Epidermal melanocyte (primary cell): ENCODE results near the gene UBE3A.

ENCODE experiments used
- DNase-seq: peaks from one replicate; pipeline ENCODE4 v3.0.0; 2011; ENCODE audit warnings: low spot score; ENCODE audit not compliant: insufficient read length

Gene UBE3A

GRCh38 chr15:25333049-25333448 lies 105.8 kb downstream of the UBE3A start:
- no peak for DNase-seq

GRCh38 chr15:25332306-25332705 lies 106.5 kb downstream of the UBE3A start:
- DNase-seq: no peak

DNA sequence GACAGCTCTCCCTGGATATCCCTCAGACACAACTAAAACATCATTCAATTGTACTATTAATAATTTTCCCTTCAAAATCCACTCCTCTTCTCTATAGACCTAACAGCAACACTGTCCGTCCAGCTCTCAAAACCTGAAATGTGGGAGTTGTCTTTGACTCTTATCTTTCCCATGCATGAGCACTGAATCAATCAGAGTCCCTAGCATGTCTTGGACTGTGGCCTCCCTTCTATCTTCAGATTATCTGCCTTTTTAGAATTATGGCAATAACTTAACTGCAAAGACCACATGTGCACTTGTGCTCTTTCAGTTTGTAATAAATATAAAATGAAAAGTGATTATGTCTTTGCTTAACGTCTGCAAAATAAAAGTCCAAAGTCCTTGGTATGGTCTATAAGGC lies 107.0 kb downstream of the UBE3A start:
- DNase-seq: no peak

- no peak for DNase-seq
These were observed 107.4 kb downstream of the UBE3A start for GRCh38 chr15:25331404-25331803.

- no peak for DNase-seq
These were observed 109.1 kb downstream of the UBE3A start for GRCh38 chr15:25329696-25330095.

DNA sequence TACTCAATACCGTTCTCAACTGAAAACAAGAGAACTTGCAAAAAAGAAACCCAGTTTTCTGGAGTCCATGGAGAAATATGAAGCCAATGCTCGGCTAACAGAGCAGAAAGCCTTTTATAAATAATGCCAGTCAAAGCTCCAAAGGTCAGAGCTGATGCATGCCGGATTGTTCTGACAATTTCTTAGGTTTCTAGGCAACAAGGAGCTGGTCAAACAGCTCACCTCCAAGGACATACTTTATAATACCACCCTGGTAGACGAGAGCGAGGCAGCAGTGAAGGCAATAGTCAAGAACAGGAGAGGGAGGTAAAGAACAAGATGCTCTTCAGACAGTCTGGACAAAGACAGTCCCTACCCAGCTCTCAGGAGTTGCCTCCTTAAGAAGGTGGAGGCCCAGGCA lies 111.1 kb downstream of the UBE3A start:
- DNase-seq: no peak

GRCh38 chr15:25325187-25325586 lies 113.6 kb downstream of the UBE3A start:
- DNase-seq: no peak

DNA sequence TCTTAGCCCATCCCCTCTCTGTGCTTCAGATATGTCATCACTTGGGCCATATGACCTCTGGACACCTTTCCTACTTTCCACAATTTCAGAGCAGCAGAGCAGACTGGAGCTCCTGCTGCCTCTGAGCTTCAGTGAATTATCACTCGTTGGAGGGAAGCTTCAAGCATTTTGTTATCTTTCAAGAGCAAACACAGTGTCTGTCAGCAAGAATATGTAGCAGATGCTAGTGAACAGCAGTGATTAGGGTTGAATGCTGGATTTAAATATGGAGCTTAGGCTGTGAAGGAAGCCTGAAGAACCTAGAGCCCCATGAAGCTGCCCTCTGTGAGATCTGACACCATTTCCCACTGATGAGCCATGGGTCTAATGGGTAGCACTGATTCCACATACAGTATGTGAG lies 115.4 kb downstream of the UBE3A start:
- DNase-seq: no peak

GRCh38 chr15:25287823-25288222 lies 151.0 kb downstream of the UBE3A start:
- no peak for DNase-seq
